GM18867 (cell line): Measurements from ENCODE around the gene AIF1L.

Source experiments
- ATAC-seq: cut with Tn5 transposase; IDR thresholded peaks from one replicate; pipeline ENCODE4 v1.9.1; 2021; ENCODE audit warnings: mild to moderate bottlenecking, moderate library complexity; ENCODE audit not compliant: unreplicated experiment

AIF1L gene

GRCh38 chr9:131096269-131097125, at the start of gene AIF1L:
Gene AIF1L (plus strand): TSS chr9:131096531. CDS start chr9:131096630, 99 bp downstream.
- no peak for ATAC-seq

- no peak for ATAC-seq
Measured at GRCh38 chr9:131046581-131047202, 49.6 kb upstream of the AIF1L start.

GRCh38 chr9:131048332-131048731, 48.0 kb upstream of the AIF1L start:
- ATAC-seq, result no peak

GRCh38 chr9:131048820-131049219, 47.5 kb upstream of the AIF1L start:
- ATAC-seq, result no peak

GRCh38 chr9:131049829-131050715, 46.3 kb upstream of the AIF1L start:
- no peak for ATAC-seq

- ATAC-seq, result no peak
Measured at GRCh38 chr9:131050831-131051230, 45.5 kb upstream of the AIF1L start.

- ATAC-seq, result no peak
Measured at GRCh38 chr9:131051592-131052517, 44.5 kb upstream of the AIF1L start.

- no peak for ATAC-seq
Measured at GRCh38 chr9:131053896-131054295, 42.4 kb upstream of the AIF1L start.

GRCh38 chr9:131056781-131057506, 39.4 kb upstream of the AIF1L start:
- ATAC-seq, result no peak

GRCh38 chr9:131060900-131061630, 35.3 kb upstream of the AIF1L start:
- ATAC-seq, result no peak

GRCh38 chr9:131062969-131063368, 33.4 kb upstream of the AIF1L start:
- ATAC-seq, result no peak

GRCh38 chr9:131065599-131065998, 30.7 kb upstream of the AIF1L start:
- ATAC-seq, result no peak

- ATAC-seq, result no peak
Measured at GRCh38 chr9:131067625-131068024, 28.7 kb upstream of the AIF1L start.

- ATAC-seq, result no peak
Measured at GRCh38 chr9:131068076-131068816, 28.1 kb upstream of the AIF1L start.

- no peak for ATAC-seq
Measured at GRCh38 chr9:131069699-131070098, 26.6 kb upstream of the AIF1L start.

GRCh38 chr9:131072107-131072870, 24.0 kb upstream of the AIF1L start:
- ATAC-seq, result no peak

GRCh38 chr9:131072871-131073237, 23.5 kb upstream of the AIF1L start:
- no peak for ATAC-seq
